ENCODE data around the gene TFE3.
A peak's percentile ranks its signal among the peaks of the same experiment; 100 is the strongest.

Gene TFE3

GRCh38 chrX:49043220-49043986, at the start of gene TFE3:
TFE3 (minus strand) TSS chrX:49043357; CDS start chrX:49043226, 131 bp downstream.
- DNase-seq (ENCODE audit: low spot score): peak; percentile 92
- in situ Hi-C loops (cut with MboI; ENCODE audit: low pct_unique_long_range_greater_than_20kb, low sequenced_read_pairs, unreplicated experiment): no loop called here
- peak; percentile 49 for TF ChIP-seq CTCF (IDR thresholded peaks at IDR 0.05; ENCODE audit: extremely low read depth, insufficient read depth, missing control alignments)

GRCh38 chrX:49089553-49089952, 46.4 kb upstream of the TFE3 start:
- in situ Hi-C loops (cut with MboI; ENCODE audit: low pct_unique_long_range_greater_than_20kb, low sequenced_read_pairs, unreplicated experiment): no loop called here

GRCh38 chrX:49082271-49082871, 39.2 kb upstream of the TFE3 start:
- in situ Hi-C loops (cut with MboI; ENCODE audit: low pct_unique_long_range_greater_than_20kb, low sequenced_read_pairs, unreplicated experiment): no loop called here
- TF ChIP-seq CTCF (IDR thresholded peaks at IDR 0.05; ENCODE audit: extremely low read depth, insufficient read depth, missing control alignments): no peak
- DNase-seq (ENCODE audit: low spot score): no peak

More at GRCh38 chrX:49089553-49089952, 46.4 kb upstream of the TFE3 start:
- no peak for TF ChIP-seq CTCF (IDR thresholded peaks at IDR 0.05; ENCODE audit: extremely low read depth, insufficient read depth, missing control alignments)
- DNase-seq (ENCODE audit: low spot score): no peak

- no peak for TF ChIP-seq CTCF (IDR thresholded peaks at IDR 0.05; ENCODE audit: extremely low read depth, insufficient read depth, missing control alignments)
- in situ Hi-C loops (cut with MboI; ENCODE audit: low pct_unique_long_range_greater_than_20kb, low sequenced_read_pairs, unreplicated experiment): no loop called here
- DNase-seq (ENCODE audit: low spot score): peak; percentile 78
These were observed 36.6 kb upstream of the TFE3 start, which contains the start of gene WDR45 for GRCh38 chrX:49079489-49080428. WDR45 (minus strand) TSS chrX:49079887; CDS start chrX:49078095, 1,792 bp downstream.

- in situ Hi-C loops (cut with MboI; ENCODE audit: low pct_unique_long_range_greater_than_20kb, low sequenced_read_pairs, unreplicated experiment): no loop called here
- no peak for DNase-seq (ENCODE audit: low spot score)
- TF ChIP-seq CTCF (IDR thresholded peaks at IDR 0.05; ENCODE audit: extremely low read depth, insufficient read depth, missing control alignments): no peak
These were observed 34.8 kb upstream of the TFE3 start for GRCh38 chrX:49077941-49078340.

GRCh38 chrX:49075347-49075746, 32.2 kb upstream of the TFE3 start:
- in situ Hi-C loops (cut with MboI; ENCODE audit: low pct_unique_long_range_greater_than_20kb, low sequenced_read_pairs, unreplicated experiment): no loop called here
- no peak for DNase-seq (ENCODE audit: low spot score)

More at GRCh38 chrX:49075347-49075746, 32.2 kb upstream of the TFE3 start:
- no peak for TF ChIP-seq CTCF (IDR thresholded peaks at IDR 0.05; ENCODE audit: extremely low read depth, insufficient read depth, missing control alignments)
